HUES64 (cell line): ENCODE data around the gene TAGLN.

ENCODE experiments used
- H3K27ac ChIP-seq: 2 replicates; pipeline ENCODE4 v1.7.0; 2013; ENCODE audit warnings: low read depth, low read length, inconsistent platforms
- H3K27me3 ChIP-seq: 2 replicates; pipeline ENCODE4 v1.6.1; 2013; ENCODE audit warnings: mild to moderate bottlenecking, low read length; ENCODE audit not compliant: insufficient read depth
- H3K36me3 ChIP-seq: 2 replicates; pipeline ENCODE4 v1.6.1; 2013; ENCODE audit warnings: mild to moderate bottlenecking, low read length; ENCODE audit not compliant: insufficient read depth
- H3K4me1 ChIP-seq: 2 replicates; pipeline ENCODE4 v1.6.1; 2013; ENCODE audit warnings: mild to moderate bottlenecking, low read length, moderate library complexity; ENCODE audit not compliant: insufficient read depth
- H3K4me3 ChIP-seq: 2 replicates; pipeline ENCODE4 v1.5.1; 2013; ENCODE audit warnings: mild to moderate bottlenecking, low read length, moderate library complexity
- H3K9ac ChIP-seq: 2 replicates; pipeline ENCODE4 v1.6.1; 2013; ENCODE audit warnings: mild to moderate bottlenecking, low read depth, low read length
- H3K9me3 ChIP-seq: 2 replicates; pipeline ENCODE4 v1.6.1; 2013; ENCODE audit warnings: low read depth, low read length; ENCODE audit not compliant: insufficient read depth
- WGBS: fragments of 150-250, 120-280 bp; methylation state at CpG from one replicate; pipeline ENCODE4 v1.1.7; 2013; ENCODE audit warnings: missing lambda C conversion rate; 5-methylcytosine and 5-hydroxymethylcytosine counted together

The TAGLN gene

DNA sequence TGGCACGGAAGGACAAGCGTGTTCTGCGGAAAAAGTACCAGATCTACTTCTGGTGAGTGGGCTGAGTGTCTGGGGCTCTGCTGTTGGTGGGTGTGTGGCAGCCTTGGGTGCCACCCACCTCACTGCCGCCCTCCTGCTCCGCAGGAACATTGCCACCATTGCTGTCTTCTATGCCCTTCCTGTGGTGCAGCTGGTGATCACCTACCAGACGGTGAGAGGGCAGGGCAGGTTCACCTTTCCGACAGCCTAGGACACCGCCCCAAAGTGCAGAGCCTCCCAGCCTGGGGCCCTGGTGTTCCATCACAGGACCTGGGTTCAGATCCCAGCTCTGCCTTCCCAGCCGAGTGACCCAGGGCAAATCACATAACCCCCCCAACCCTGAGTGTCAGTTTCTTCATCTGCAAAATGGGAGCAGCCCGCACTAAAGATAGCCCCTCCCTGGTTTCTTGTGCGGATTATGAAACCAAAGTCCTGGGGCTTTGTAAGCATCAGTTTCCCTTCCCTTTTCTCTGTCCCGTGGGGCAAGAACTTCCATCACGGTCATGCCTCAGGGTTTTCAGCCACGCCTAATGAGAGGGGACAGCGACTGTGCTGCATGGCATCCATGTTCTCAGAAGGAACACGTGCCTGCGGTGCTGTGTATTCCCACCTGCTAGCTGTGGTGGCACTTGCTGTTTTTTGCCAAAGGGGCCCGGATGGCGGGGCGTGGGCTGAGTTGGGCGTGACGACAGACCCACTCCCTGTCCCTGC lies 9.8 kb upstream of the TAGLN start:
- H3K9ac ChIP-seq, result no peak overlapping the region
- peaks cover 42% of the 10 kb centered on the region for H3K36me3 ChIP-seq
- H3K27ac ChIP-seq, result no peak overlapping the region
- 95% methylated on average over 22 of the region's 22 CpGs for WGBS
- H3K4me3 ChIP-seq, result no peak overlapping the region
- no peaks in the 10 kb centered on the region for H3K27me3 ChIP-seq
- H3K9me3 ChIP-seq, result no peaks in the 10 kb centered on the region
- no peaks in the 10 kb centered on the region for H3K4me1 ChIP-seq

DNA sequence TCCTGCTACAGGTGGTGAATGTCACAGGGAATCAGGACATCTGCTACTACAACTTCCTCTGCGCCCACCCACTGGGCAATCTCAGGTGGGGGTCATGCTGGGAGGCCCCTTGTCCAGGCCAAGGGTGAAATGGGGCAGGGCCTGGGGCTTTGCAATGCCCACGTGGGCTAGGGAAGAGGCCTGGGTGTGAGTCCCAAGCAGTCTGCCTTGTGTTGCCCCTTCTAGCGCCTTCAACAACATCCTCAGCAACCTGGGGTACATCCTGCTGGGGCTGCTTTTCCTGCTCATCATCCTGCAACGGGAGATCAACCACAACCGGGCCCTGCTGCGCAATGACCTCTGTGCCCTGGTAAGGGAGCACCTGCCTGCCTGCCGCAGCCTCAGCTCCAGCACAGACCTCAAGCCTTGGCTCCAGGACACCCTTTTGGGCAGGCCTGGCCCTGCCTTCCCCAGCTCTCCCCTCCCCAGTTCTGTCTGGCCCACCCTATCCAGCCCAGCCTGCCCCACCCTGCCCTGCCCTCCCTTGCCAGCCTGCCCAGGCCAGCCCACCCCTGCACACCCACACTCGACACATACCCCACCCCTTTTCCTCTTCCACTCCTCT lies 9.1 kb upstream of the TAGLN start:
- H3K36me3 ChIP-seq, result peaks cover 44% of the 10 kb centered on the region
- H3K4me1 ChIP-seq, result no peaks in the 10 kb centered on the region
- no peaks in the 10 kb centered on the region for H3K27me3 ChIP-seq
- H3K27ac ChIP-seq, result no peak overlapping the region
- no peak overlapping the region for H3K9ac ChIP-seq
- 93% methylated on average over 8 of the region's 8 CpGs for WGBS
- H3K4me3 ChIP-seq, result no peak overlapping the region
- no peaks in the 10 kb centered on the region for H3K9me3 ChIP-seq

DNA sequence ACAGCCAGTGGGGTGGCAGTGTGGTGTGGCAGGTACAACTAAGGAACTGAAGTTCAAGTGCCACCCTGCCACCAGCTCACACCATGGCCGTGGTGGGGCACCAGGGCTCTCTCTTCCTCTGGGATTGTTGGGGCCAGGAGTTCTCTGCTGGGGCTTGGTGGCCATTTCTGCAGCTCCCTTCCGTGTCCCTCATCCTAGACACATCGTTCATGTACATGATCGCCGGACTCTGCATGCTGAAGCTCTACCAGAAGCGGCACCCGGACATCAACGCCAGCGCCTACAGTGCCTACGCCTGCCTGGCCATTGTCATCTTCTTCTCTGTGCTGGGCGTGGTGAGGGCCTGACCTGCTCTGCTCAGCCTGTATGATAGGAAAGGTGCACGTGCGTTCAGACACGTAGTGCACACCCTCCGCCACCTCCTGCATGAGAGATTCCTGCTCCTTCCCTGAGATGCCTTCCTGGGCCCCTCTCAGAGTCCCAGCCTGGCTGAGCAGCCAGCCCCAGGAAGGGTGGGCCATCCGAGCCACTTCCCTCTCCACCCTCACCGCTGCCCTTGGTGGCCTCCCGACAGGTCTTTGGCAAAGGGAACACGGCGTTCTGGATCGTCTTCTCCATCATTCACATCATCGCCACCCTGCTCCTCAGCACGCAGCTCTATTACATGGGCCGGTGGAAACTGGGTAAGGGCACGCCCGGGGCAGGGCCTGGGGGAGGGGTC lies 7.3 kb upstream of the TAGLN start:
- H3K4me1 ChIP-seq, result no peaks in the 10 kb centered on the region
- H3K27me3 ChIP-seq, result no peaks in the 10 kb centered on the region
- H3K9ac ChIP-seq, result no peak overlapping the region
- peaks cover 51% of the 10 kb centered on the region for H3K36me3 ChIP-seq
- H3K9me3 ChIP-seq, result no peaks in the 10 kb centered on the region
- H3K27ac ChIP-seq, result no peak overlapping the region
- H3K4me3 ChIP-seq, result no peak overlapping the region
- WGBS, result 96% methylated on average over 26 of the region's 26 CpGs

DNA sequence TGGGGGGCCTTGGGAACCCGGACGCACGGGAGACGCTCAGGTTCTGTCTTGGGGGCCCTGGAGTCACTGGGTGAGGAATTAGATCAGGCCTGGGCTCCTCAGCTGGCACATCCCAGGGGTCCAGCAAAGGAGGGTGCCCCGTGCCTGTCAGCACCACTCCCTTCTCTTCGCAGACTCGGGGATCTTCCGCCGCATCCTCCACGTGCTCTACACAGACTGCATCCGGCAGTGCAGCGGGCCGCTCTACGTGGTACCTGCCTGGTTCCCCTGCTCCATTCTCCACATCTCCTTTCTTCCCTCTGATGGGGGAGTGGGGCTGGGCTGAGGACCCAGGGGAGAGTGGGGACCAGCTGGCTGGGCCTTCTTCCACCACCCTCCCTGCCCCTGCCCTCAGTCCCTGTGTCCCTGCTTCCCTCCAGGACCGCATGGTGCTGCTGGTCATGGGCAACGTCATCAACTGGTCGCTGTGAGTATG lies 6.7 kb upstream of the TAGLN start:
- no peaks in the 10 kb centered on the region for H3K4me1 ChIP-seq
- no peak overlapping the region for H3K4me3 ChIP-seq
- WGBS, result 96% methylated on average over 17 of the region's 17 CpGs
- H3K27me3 ChIP-seq, result no peaks in the 10 kb centered on the region
- H3K27ac ChIP-seq, result no peak overlapping the region
- H3K9ac ChIP-seq, result no peak overlapping the region
- H3K9me3 ChIP-seq, result no peaks in the 10 kb centered on the region
- H3K36me3 ChIP-seq, result peaks cover 51% of the 10 kb centered on the region

DNA sequence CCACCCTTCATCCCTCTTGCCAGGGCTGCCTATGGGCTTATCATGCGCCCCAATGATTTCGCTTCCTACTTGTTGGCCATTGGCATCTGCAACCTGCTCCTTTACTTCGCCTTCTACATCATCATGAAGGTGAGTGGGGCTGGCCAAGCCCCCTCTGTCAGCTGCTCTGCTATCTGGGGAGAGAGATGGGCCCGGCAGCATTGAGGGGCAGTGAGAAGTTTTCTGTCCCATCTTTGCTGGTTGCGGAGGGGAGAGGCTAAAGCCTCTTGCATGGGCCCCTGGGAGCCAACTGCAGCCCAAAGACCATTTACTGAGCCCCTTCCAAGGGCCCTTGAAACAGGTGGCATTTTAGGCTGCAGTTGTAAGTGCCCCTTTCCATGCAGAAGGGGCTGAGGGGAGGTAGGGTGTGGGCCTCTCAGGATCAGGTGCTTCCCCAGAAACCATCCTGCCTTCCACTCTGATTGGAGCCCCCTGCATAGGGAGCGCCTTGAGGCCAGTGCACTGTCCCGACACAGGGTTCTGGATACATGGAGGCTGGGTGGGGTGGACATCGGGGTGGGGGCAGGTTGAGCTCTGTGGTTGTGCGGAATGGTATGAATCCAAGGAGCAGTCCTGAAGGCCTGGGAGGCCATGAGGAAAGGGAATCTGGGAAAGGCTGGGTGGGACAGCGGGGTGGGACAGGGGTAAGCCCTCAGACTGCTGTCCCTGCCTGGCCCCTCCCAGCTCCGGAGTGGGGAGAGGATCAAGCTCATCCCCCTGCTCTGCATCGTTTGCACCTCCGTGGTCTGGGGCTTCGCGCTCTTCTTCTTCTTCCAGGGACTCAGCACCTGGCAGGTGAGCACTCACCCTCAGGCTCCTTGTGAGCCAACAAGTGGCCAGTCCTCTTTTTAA lies 5.8 kb upstream of the TAGLN start:
- 93% methylated on average over 15 of the region's 15 CpGs for WGBS
- H3K4me1 ChIP-seq, result peaks cover 6% of the 10 kb centered on the region
- no peak overlapping the region for H3K9ac ChIP-seq
- H3K9me3 ChIP-seq, result no peaks in the 10 kb centered on the region
- no peak overlapping the region for H3K27ac ChIP-seq
- peaks cover 44% of the 10 kb centered on the region for H3K36me3 ChIP-seq
- no peak overlapping the region for H3K4me3 ChIP-seq
- H3K27me3 ChIP-seq, result no peaks in the 10 kb centered on the region

DNA sequence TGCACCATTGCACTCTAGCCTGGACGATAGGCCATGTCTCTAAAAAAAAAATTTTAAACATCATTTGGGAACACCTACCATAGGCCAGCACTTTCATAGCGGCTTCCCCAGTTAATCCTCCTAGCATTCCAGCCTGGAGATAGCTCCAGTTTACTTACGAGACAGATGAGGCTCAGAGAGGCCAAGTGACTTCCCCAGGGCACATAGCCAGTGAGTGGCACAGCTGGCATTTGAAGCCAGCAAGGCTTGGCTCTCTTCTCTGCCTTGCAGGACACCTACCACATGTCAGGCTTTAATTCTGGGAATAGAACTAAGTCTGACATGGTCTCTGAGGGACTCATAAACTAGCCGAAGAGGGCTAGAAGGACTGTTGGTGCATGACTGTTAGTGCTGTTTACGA lies 4.9 kb upstream of the TAGLN start:
- WGBS, result 83% methylated on average over 5 of the region's 5 CpGs
- no peaks in the 10 kb centered on the region for H3K27me3 ChIP-seq
- no peaks in the 10 kb centered on the region for H3K9me3 ChIP-seq
- H3K4me1 ChIP-seq, result peaks cover 11% of the 10 kb centered on the region
- no peak overlapping the region for H3K4me3 ChIP-seq
- no peak overlapping the region for H3K27ac ChIP-seq
- no peak overlapping the region for H3K9ac ChIP-seq
- H3K36me3 ChIP-seq, result peaks cover 35% of the 10 kb centered on the region

DNA sequence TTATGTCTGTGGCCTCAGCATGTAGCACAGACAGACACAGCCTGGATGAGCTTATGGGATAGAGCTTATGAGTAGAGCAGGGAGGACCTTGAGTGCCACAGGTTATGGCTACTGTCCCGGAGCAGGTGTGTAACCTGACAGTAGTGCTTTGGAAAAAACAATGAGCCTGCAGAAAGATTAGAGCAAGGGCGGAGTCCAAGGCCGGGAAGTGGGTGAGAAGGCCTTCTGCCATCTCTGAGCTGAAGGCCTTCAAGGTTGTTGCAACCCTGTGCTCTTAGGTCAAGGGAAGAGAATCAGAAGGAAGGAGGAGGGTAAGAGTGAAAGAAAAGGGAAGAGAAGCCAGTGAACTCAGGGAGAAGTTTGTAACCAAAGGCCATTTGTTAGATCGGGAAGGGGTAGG lies 3.9 kb upstream of the TAGLN start:
- Histone ChIP-seq H3K27me3 (no peaks in the 10 kb centered on the region), H3K27ac (no peak overlapping the region), H3K4me3 (no peak overlapping the region), H3K4me1 (peaks cover 14% of the 10 kb centered on the region), H3K9me3 (no peaks in the 10 kb centered on the region), H3K9ac (no peak overlapping the region), H3K36me3 (peaks cover 27% of the 10 kb centered on the region)
- WGBS, result 94% methylated on average over 4 of the region's 4 CpGs

DNA sequence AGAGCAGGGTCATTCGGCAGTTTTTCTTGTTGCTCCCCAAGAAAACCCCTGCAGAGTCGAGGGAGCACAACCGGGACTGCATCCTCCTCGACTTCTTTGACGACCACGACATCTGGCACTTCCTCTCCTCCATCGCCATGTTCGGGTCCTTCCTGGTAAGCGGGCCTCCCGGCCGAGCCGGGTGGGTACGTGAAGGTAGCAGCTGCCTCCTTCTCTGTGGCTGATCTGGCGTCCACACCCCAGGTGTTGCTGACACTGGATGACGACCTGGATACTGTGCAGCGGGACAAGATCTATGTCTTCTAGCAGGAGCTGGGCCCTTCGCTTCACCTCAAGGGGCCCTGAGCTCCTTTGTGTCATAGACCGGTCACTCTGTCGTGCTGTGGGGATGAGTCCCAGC lies 3.4 kb upstream of the TAGLN start:
- Histone ChIP-seq H3K4me1 (peaks cover 18% of the 10 kb centered on the region), H3K4me3 (no peak overlapping the region), H3K27ac (no peak overlapping the region), H3K27me3 (no peaks in the 10 kb centered on the region), H3K9ac (no peak overlapping the region), H3K9me3 (no peaks in the 10 kb centered on the region), H3K36me3 (peaks cover 27% of the 10 kb centered on the region)
- 94% methylated on average over 19 of the region's 19 CpGs for WGBS

DNA sequence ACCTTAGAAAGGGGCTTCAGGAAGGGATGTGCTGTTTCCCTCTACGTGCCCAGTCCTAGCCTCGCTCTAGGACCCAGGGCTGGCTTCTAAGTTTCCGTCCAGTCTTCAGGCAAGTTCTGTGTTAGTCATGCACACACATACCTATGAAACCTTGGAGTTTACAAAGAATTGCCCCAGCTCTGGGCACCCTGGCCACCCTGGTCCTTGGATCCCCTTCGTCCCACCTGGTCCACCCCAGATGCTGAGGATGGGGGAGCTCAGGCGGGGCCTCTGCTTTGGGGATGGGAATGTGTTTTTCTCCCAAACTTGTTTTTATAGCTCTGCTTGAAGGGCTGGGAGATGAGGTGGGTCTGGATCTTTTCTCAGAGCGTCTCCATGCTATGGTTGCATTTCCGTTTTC lies 2.2 kb upstream of the TAGLN start:
- Histone ChIP-seq H3K4me1 (peaks cover 21% of the 10 kb centered on the region), H3K4me3 (no peak overlapping the region), H3K36me3 (peaks cover 25% of the 10 kb centered on the region), H3K27ac (no peak overlapping the region), H3K9me3 (no peaks in the 10 kb centered on the region), H3K27me3 (no peaks in the 10 kb centered on the region), H3K9ac (no peak overlapping the region)
- WGBS, result 92% methylated on average over 6 of the region's 7 CpGs

DNA sequence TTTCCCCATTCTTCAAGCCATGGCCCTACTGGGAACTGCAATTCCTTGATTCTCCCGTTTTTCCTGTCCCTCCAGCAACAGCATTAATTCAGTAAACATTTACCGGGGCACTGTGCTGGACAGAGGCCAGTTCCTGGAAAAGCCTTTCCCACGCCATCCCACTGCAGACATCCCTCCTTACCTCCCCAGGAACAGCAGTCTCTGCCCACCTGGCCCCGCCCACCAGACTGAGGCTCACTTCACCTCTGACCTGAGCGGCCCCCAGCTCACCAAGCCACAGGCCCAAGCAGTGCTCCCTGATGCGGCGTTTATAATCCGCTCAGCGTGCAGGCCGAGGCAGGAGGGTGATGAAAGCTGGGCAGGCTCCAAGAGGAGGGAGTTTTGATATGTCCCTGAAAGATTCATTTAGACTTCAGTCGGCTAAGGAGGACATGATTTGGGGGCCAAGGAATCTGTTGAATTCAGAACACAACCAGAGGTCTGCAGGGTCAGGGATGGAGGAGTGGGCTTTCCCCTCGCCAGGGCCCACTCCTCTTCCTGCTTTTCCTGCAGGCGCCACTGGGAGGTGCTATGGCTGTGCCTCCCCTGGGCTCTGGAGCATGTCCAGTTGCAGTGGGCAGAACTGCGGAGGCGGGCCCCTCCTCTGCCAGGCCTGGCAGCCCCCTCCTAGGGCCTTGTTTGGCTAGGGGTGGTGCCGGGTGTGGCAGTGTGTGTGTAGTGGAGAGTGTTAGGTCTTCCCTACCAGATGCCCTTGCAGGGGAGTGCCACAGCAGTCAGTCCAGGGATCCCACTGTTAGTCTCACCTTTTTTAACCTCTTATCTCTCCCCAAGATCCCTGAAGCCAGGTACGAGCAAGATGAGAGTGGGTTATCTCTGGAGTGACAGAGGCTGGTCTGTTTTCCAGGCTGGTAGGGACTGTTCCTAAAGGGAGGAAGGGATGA lies 1.4 kb upstream of the TAGLN start:
- H3K27ac ChIP-seq, result peak overlapping the region; percentile 95
- WGBS, result 61% methylated on average over 16 of the region's 17 CpGs
- H3K36me3 ChIP-seq, result peaks cover 29% of the 10 kb centered on the region
- peak overlapping the region; percentile 83; the same call in 1 of the 2 replicates for H3K9ac ChIP-seq
- H3K9me3 ChIP-seq, result no peaks in the 10 kb centered on the region
- no peaks in the 10 kb centered on the region for H3K27me3 ChIP-seq
- peak overlapping the region; percentile 54; the same call in 1 of the 2 replicates for H3K4me3 ChIP-seq
- H3K4me1 ChIP-seq, result peaks cover 21% of the 10 kb centered on the region
